ENCODE results near the gene ARID5B. TPM values are rescaled to one million over a fixed set of nuclear protein-coding genes. Genes with fewer than 3 reads are reported as not detected.
"Not testable (repeated sequence)": the region's sequence is repeated elsewhere in the genome, so short reads cannot be mapped to it uniquely, and the experiment has no call there.

ARID5B gene
- total RNA-seq, 1 donor from 2014 or later = 63.8 TPM

DNA sequence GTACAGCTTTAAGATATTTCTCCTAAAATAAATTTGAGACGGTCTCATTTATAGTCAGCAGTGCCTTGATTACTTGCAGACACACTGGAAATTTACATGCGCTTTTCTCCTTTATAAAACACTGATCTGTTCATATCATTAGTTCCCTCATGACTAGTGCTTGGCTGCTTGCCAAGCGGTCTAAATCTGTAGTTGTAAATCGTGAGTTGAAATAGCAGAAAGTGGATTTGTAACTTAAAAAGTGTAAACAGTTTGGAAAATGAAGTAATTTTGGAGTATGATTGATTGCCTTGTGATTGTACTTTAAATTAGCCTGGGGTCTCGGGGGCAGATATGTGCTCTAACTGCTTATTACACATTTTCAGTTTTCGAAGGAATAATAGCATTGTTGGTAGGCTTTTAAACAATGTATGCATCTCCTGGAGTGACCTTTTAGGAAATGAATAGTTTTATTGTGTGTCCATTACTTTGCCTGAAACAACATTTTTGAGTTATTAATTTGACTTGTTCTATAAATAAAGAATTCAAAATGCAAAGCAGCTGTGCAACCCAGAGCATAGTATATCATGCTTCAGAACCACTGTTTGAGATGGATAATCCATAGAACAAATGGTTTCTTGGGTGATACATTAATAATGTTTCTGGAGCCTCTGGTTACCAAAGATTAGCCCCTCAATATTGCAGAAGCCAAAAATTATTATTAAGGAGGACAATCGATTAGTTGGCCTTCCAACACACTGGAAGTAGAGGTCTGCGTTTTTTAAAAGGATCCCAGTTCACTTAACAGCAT, 73.3 kb downstream of the ARID5B start:
- ATAC-seq (peak; percentile 74), DNase-seq (ENCODE audit: low spot score) (peak; percentile 86)
- intact Hi-C loops (cut with DNase I) = no loop called here

- no peak for DNase-seq (ENCODE audit: low spot score)
- intact Hi-C loops (cut with DNase I) = no loop called here
- ATAC-seq = peak; percentile 65
Observed at GRCh38 chr10:61975391-61975932, 74.0 kb downstream of the ARID5B start.

GRCh38 chr10:61976951-61977721, 75.6 kb downstream of the ARID5B start:
- intact Hi-C loops (cut with DNase I); DNase-seq (ENCODE audit: low spot score); ATAC-seq: not testable (repeated sequence)

DNA sequence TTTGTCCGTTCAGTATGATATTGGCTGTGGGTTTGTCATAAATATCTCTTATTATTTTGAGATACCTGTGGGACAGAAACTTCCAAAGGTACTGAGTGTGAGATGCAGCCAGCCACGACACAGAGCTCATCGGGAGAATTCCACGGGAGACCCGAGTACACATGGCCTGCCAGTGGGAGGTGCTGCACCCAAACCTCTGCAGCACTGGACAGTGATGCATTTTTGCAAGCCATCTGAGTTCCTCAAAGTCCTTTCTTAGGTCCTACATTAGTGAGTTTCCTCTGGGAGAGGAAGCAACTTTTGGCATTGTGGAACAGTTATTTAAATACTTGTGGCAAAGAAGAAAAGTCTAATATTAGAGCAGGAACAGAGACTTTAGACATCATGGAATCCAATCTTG, 77.5 kb downstream of the ARID5B start:
- peak; percentile 64 for ATAC-seq
- intact Hi-C loops (cut with DNase I) = no loop called here
- DNase-seq (ENCODE audit: low spot score) = no peak

GRCh38 chr10:61981460-61981859, 80.0 kb downstream of the ARID5B start:
- ATAC-seq = no peak
- intact Hi-C loops (cut with DNase I) = no loop called here

DNA sequence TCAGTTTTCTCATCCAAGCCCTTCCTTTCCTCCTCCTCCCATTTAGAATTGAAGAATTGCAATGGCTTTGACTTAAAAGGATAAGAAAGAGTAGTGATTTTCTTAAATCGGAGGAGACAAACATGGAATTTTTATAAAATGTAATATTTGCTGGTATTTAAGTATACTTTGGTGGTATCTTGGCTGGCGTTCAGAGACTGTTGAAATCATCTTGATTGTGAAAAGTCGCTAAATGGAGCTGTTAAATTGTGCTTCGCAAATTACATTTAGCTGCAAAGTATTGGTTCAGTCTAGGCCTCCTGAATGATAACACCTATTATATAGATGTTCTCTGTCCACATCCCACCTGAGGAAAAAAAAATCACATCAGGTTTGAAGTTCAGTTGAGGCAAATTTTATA, 81.8 kb downstream of the ARID5B start:
- ATAC-seq (no peak), DNase-seq (ENCODE audit: low spot score) (no peak)
- intact Hi-C loops (cut with DNase I) = no loop called here

More at GRCh38 chr10:61981460-61981859, 80.0 kb downstream of the ARID5B start:
- DNase-seq (ENCODE audit: low spot score) = no peak

GRCh38 chr10:61984803-61985418, 83.4 kb downstream of the ARID5B start:
- intact Hi-C loops (cut with DNase I) = no loop called here
- no peak for DNase-seq (ENCODE audit: low spot score)
- ATAC-seq = no peak

- ATAC-seq (no peak), DNase-seq (ENCODE audit: low spot score) (no peak)
- intact Hi-C loops (cut with DNase I) = no loop called here
Observed at GRCh38 chr10:61985715-61986114, 84.2 kb downstream of the ARID5B start.

DNA sequence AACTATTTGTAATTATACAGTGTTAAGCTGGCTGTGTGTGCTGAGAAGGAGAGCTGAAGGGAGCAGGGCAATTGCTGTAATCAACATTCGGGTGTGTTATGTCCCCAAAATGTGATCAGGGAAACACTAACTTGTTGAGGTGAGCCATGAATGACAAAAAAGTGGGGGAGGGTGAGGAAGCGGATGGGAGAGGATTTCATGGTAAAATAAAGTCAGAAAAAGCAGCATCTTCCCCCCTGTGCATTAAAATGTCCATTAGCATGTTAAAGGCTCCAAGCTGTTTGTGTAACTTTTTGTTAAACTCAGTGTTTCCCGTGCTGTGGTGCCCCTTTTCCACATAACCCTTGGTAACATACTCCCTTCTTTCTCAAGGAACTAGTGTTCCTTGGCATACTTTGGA, 84.9 kb downstream of the ARID5B start:
- intact Hi-C loops (cut with DNase I) = no loop called here
- ATAC-seq (no peak), DNase-seq (ENCODE audit: low spot score) (no peak)

- no peak for ATAC-seq
- intact Hi-C loops (cut with DNase I) = no loop called here
- no peak for DNase-seq (ENCODE audit: low spot score)
Observed at GRCh38 chr10:61986788-61987492, 85.4 kb downstream of the ARID5B start.

DNA sequence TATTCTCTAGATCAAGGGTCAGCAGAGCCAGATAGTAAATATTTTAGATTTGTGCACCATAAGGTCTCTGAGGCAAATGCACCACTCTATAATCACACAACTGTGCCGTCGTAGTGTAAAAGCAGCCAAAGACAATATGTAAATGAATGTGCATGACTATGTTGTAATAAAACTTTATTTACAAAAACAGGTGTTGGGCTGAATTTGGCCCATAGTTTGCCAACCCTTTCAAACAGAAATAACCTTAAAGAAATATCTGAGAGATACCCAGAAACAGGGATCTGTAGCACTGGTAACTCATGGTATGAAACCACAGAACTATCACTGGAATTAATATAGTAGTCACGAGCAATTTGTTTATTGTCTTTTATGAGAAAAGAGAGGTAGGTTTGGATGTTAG, 86.0 kb downstream of the ARID5B start:
- intact Hi-C loops (cut with DNase I) = no loop called here
- ATAC-seq (no peak), DNase-seq (ENCODE audit: low spot score) (no peak)

- DNase-seq (ENCODE audit: low spot score) = no peak
- intact Hi-C loops (cut with DNase I) = no loop called here
- ATAC-seq = peak; percentile 46
Observed at GRCh38 chr10:61987951-61988379, 86.5 kb downstream of the ARID5B start.

GRCh38 chr10:61989995-61990760, 88.7 kb downstream of the ARID5B start:
- ATAC-seq (no peak), DNase-seq (ENCODE audit: low spot score) (no peak)
- intact Hi-C loops (cut with DNase I) = no loop called here

- DNase-seq (ENCODE audit: low spot score) (no peak), ATAC-seq (no peak)
- intact Hi-C loops (cut with DNase I) = no loop called here
Observed at GRCh38 chr10:61990761-61991135, 89.2 kb downstream of the ARID5B start.

GRCh38 chr10:61991166-61991565, 89.7 kb downstream of the ARID5B start:
- DNase-seq (ENCODE audit: low spot score) = no peak
- ATAC-seq = no peak
- intact Hi-C loops (cut with DNase I) = no loop called here

GRCh38 chr10:61992059-61992460, 90.6 kb downstream of the ARID5B start:
- no peak for DNase-seq (ENCODE audit: low spot score)
- intact Hi-C loops (cut with DNase I) = no loop called here
- ATAC-seq = peak; percentile 60

DNA sequence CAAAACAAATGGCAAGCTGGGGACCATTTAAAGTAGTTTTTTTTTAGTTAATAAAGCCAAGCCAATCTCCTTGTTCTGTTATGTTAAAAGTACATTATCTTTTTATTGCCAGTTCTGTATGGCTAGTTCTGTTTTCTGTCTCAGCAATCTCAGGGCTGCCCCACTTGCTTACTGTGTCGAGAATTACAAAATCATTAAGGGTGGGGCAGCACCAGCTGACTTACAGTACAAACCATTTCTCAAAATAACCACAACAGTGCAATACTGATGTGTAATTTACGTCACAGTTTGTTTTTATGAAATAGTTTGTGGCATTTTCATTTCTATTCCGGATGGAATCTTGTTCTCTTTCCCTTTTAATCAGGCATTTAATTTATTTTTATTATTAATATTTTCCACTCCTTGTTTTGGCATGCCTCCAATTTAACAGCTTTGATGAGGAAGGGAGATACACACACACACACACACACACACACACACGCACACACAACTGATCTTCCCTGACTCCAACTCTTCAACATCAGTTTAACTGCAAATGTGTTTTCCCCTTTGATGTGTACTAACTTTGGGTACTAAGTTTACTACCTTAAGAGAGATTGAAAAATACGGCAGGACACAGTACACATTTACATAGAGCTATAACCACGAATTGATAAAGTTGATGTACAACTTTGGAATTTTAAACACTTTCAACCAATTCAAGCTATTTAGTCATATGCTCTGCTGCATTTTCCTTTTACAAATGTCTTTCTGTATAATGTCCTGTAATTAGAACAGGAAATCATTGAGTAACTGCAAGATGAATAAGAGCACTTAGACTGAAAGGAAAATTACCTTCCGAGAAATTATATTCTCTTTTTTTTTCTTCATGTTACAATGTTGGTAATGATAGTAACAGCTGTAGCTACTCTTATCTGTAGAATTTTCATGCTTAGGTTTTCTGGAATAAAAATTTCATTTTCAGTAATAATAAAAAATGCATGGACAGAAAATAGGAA, 91.5 kb downstream of the ARID5B start:
- peak; percentile 97 for ATAC-seq

More for the DNA sequence above, 91.5 kb downstream of the ARID5B start:
- intact Hi-C loops (cut with DNase I) = no loop called here
- DNase-seq (ENCODE audit: low spot score) = peak; percentile 70
